GM18951 (cell line): Measurements from ENCODE around the gene ADAMTS12.
"Not testable (repeated sequence)": the region's sequence is repeated elsewhere in the genome, so short reads cannot be mapped to it uniquely, and the experiment has no call there.

Source experiments
- POLR2A ChIP-seq: IDR thresholded peaks from 4 replicates; pipeline ENCODE4 v1.6.1; 2011; ENCODE audit warnings: mild to moderate bottlenecking; ENCODE audit not compliant: insufficient read length, insufficient read depth; ENCODE audit errors: extremely low read depth
- in situ Hi-C: fragments of 300-500 bp; cut with MboI; formaldehyde crosslinking; loops from one replicate; pipeline ENCODE4 v1.12.0; 2022; ENCODE audit warnings: low sequenced_read_pairs, mixed read lengths, inconsistent platforms; ENCODE audit not compliant: unreplicated experiment

The ADAMTS12 gene

GRCh38 chr5:33537240-33537639 is 354.6 kb downstream of the ADAMTS12 start:
- TF ChIP-seq POLR2A: no peak
- in situ Hi-C loops: no loop called here

DNA sequence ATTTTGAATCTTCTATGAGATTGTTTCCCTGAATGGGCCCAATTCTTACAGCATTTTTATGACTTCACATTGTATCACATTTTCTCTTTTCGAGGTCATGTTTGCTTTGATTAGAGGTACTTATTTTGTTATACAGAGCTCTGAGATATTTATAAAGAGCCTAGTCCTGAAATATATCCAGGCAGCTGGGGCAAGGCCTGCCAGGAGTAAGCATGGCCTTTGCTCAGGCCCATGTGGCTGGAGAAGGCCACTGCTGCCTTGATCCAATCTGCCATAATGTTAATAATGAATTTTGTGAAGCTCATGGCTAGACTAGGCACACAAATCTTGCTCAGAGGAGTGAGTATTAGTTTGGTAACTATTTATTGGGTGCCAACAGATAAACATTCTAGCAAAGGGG is 355.0 kb downstream of the ADAMTS12 start:
- TF ChIP-seq POLR2A: no peak
- in situ Hi-C loops: no loop called here

DNA sequence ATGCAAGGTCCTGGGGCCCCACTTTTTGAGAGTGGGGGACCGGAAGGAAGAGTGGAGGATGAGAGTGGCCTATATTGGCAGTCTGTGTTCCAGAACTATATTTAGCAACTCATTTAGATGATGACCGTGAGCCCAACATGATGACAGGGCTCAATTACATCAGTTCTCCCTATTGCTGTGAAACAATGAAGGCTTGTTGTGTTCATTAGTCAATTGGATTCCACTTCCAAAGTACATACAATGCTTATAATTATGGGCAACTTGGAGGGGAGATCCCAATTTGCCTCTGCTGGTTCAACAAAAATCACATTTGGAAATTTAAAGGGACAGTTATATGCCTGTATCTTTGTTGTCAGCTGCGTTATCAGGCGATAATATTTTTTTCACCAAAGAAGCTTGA is 360.0 kb downstream of the ADAMTS12 start:
- no peak for TF ChIP-seq POLR2A
- in situ Hi-C loops: no loop called here

- in situ Hi-C loops: no loop called here
Measured at GRCh38 chr5:33531037-33531298, 360.8 kb downstream of the ADAMTS12 start.

GRCh38 chr5:33530183-33531036 is 361.4 kb downstream of the ADAMTS12 start:
- no peak for TF ChIP-seq POLR2A
- in situ Hi-C loops: no loop called here

More at GRCh38 chr5:33531037-33531298, 360.8 kb downstream of the ADAMTS12 start:
- no peak for TF ChIP-seq POLR2A

DNA sequence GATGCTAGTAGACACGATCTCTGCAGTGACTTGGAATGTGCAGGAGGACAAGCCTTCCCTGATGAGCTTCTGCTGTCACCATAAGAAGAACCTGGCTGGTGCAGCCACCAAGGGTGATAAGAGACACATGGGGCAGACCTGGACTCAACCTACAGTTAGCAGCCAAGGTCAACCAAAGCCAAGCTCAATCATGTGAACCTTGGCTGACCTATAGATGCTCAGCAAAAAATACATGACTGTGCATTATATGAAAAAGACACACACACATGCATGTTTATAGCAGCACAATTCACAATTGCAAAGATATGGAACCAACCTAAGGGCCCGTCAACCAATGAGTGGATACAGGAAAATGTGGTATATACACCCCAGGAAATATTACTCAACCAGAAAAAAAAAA is 364.1 kb downstream of the ADAMTS12 start:
- no peak for TF ChIP-seq POLR2A
- in situ Hi-C loops: no loop called here

DNA sequence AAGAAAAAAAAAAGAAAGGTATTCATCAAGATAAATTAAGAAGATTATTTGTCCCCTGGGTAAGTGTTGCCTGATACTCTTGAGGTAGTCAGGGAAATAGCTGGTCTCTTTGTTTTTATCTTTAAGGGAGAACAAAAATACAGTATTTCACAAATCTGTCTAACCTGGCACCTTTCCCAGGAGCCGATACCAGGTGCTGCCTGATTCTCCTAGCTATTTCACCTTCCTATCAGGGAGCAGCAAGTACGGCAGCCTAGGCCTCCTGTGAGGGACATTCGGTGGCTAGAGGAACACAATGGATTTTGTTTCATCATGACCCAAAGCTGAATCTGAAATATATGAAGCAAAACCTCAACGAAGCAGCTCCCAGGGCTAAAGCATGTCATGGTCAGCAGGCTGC is 365.0 kb downstream of the ADAMTS12 start:
- in situ Hi-C loops: no loop called here
- TF ChIP-seq POLR2A: no peak

GRCh38 chr5:33524476-33524875 is 367.3 kb downstream of the ADAMTS12 start:
- in situ Hi-C loops: no loop called here
- no peak for TF ChIP-seq POLR2A

- in situ Hi-C loops: no loop called here
- TF ChIP-seq POLR2A: no peak
Measured at GRCh38 chr5:33523208-33523771, 368.5 kb downstream of the ADAMTS12 start.

DNA sequence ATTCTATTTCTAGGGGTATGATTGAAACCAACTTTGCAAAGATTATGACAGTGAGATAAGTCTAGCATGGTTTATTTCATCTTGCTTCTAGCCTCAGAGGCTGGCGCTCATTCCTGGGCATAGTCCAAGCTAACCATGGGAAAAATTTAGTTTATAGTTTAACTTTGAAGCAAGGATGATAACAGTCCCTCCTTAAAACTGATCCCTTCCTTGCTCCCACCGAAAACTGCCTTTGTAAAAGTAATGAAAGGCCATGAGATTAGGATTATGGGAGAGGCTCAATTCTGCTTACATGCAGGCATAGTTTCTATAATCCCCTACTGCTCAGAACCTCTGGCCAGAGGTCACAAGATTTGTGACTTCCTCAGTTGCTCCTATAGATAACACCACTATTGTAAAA is 375.4 kb downstream of the ADAMTS12 start:
- TF ChIP-seq POLR2A: no peak
- in situ Hi-C loops: no loop called here

GRCh38 chr5:33515366-33515765 is 376.4 kb downstream of the ADAMTS12 start:
- in situ Hi-C loops: not testable (repeated sequence)

DNA sequence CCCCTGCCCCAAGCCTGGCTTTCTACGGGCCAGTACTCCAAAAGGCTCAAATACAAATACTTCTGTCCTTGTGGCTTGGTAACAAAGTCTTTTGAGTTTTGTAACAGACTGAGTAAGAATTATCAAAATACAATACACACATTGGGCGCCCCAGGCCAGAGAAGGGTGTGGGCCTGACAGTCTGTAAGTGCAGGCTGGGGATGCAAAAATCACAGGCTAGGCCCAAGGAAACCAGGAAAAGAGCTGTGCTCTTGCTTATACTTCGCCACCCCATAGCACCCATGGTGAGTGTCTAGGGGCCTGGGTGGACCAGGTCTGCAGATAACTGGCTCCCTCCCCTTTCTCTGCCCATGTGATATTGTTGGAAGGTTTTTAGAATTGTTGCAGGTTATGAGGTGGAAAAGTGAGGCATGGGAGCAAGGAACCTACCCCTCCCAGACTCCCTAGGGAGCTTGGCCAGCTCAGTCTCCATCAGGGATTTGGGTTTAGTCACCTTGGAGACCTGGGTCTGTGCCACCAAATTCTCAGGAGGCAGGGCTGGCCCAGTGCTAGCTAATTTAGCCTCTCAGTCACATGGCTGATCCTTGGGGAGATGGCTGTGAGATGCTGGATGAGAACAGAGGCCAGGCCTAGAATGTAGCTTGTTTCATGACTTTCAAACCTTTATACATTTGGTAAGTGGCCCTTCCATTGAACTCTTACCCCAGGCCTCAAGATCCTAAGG is 378.2 kb downstream of the ADAMTS12 start:
- in situ Hi-C loops: no loop called here
- TF ChIP-seq POLR2A: no peak

GRCh38 chr5:33509036-33509435 is 382.8 kb downstream of the ADAMTS12 start:
- TF ChIP-seq POLR2A: no peak
- in situ Hi-C loops: no loop called here

GRCh38 chr5:33507426-33507825 is 384.4 kb downstream of the ADAMTS12 start:
- no peak for TF ChIP-seq POLR2A
- in situ Hi-C loops: no loop called here

- TF ChIP-seq POLR2A: no peak
- in situ Hi-C loops: no loop called here
Measured at GRCh38 chr5:33504570-33504969, 387.2 kb downstream of the ADAMTS12 start.
